ENCODE results near the gene MYOC.
"Not testable (repeated sequence)": the region's sequence is repeated elsewhere in the genome, so short reads cannot be mapped to it uniquely, and the experiment has no call there.

MYOC gene

GRCh38 chr1:171606402-171606941 lies 46.0 kb downstream of the MYOC start:
- DNase-seq (ENCODE audit: low read depth, low spot score), result no peak

DNA sequence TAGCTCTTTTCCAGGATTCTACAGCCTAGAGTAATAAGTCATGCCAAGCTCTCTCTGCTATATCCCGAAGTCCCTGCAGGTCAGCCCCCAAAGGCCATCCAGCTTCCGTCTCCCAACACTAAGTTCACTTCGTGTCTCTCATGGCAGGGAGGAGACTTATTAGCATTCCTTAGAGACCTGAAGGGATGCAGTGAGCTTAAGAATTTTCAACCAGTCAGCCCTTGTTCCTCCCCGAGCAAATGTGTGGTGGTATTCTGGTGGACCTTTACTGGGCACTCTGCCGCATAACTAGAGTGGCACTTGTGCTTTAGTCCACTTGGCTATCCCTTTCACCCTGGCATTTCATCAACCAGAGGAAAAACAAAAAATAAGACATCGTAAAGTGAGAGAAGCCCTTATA lies 49.4 kb downstream of the MYOC start:
- DNase-seq (ENCODE audit: low read depth, low spot score), result not testable (repeated sequence)

DNA sequence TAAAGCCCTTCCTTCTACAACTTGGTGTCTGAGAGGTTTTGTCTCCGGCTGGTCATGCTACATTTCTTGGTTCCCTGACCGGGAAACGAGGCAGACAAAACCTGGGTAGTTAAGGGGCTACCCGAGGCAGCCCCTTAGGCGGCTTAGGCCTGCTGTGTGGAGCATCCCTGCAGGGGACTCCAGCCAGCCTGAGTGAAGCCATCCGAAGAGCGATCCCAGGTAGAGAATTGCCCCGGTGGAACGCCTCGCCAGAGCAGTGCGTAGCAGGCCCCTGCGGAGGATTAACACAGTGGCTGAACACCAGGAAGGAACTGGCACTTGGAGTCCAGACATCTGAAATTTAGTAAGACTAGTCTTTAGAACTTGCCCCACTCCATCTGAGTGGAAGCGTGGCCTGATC lies 51.6 kb downstream of the MYOC start:
- DNase-seq (ENCODE audit: low read depth, low spot score), result no peak

GRCh38 chr1:171600310-171600709 lies 52.2 kb downstream of the MYOC start:
- DNase-seq (ENCODE audit: low read depth, low spot score), result not testable (repeated sequence)

DNA sequence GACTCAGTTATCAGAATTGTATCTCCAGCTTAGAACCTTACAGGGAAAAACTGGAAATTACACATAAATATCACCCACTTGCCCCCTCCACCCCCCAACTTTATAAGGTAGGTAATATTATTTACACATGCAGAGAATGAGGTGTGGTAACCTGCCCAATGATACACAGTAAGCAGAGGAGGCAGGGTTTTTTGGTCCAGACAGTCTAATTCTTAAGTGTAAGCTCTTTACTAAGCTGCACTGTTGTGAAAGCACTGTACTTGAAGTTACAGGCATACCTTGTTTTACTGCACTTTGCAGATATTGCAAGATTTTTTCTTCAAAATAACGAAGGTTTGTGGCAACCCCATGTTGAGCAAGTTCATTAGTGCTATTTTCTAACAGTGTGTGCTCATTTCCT lies 55.3 kb downstream of the MYOC start:
- DNase-seq (ENCODE audit: low read depth, low spot score), result no peak

DNA sequence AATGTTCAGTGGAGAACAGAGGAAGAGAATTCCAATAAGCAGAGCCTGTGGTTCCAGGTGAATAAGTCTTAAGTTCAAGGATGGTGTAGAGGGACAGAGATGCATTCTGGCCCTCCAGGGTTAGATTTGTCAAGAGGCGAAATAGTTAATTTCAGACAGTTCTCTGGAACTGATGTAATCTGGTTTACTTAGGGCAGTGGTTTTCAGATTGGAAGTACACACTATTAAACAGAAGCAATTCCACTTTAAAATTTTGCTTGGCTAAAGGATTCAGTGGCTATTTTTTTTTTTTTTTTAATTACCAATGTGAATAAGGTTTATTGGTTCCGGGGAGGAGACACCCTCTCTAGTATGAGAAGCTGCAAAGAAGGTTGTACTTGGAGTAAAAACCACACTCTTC lies 55.8 kb downstream of the MYOC start:
- no peak for DNase-seq (ENCODE audit: low read depth, low spot score)

DNA sequence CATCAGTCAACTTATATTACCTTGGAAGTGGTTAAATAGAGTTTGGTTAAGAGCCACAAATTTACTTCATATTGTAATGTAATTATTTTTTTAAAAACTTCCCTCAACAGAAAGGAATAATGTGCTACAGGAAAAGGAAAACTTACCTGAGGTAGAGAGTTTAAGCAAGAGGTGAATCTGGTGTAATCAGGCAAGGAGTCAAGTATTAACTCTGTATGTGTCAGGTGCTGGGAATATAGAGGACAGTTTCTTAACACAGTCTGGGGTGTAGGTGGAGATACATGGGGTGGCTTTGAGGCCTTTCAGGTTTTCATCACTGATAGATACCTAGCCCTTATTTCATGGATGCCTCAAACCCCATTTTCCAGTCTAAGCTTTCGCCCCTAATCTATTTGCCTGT lies 56.4 kb downstream of the MYOC start:
- no peak for DNase-seq (ENCODE audit: low read depth, low spot score)

GRCh38 chr1:171595324-171595723 lies 57.2 kb downstream of the MYOC start:
- no peak for DNase-seq (ENCODE audit: low read depth, low spot score)

- DNase-seq (ENCODE audit: low read depth, low spot score), result no peak
Observed at GRCh38 chr1:171590022-171590421, 62.5 kb downstream of the MYOC start.

DNA sequence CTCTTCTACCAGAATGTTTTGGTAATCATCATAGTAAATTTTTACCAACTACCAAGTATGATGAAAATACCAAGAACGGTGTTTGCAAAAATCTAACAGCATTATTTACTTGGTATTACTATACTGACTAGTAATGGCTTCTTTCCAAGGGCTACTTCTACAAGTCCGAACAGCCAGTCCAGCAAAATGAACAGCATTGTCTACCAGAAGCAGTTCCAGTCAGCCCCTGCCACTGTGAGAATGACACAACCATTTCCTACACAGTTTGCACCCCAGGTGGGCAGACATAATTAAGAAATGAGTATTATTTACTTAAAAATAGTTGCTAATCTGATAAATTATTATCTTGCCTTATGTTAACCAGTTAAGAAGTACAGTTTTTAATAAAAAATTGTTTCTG lies 64.3 kb downstream of the MYOC start:
- no peak for DNase-seq (ENCODE audit: low read depth, low spot score)

DNA sequence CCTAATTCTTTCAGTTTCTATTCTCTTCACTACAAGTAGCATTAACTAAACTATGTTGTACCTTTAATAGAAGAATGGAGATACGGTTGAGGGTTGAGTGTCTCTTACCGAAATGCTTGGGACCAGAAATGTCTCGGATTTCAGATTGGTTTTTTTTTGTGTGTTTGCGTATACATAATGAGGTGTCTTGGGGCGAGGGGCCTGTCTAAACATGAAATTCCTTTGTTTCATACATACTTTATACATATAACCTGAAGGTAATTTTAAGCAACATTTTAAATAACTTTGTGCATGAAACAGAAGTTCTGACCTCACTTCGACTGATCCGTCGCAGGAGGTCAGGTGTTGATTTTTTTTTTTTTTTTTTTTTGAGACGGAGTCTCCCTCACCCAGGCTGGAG lies 66.8 kb downstream of the MYOC start:
- no peak for DNase-seq (ENCODE audit: low read depth, low spot score)

Measured in activated CD4-positive, CD25-positive, alpha-beta regulatory T cell treated with anti-CD3 and anti-CD28 coated beads, Interleukin-2, amount 50 U/mL, for 16 hours (primary cell).